ENCODE results near the gene TMEM203. TPM values are rescaled to one million over a fixed set of nuclear protein-coding genes. Genes with fewer than 3 reads are reported as not detected.

TMEM203 gene
- total and polyA plus RNA-seq, 2 of the 4 experiments (the other 2 are of a cell fraction): 18.8 to 40.6 TPM

DNA sequence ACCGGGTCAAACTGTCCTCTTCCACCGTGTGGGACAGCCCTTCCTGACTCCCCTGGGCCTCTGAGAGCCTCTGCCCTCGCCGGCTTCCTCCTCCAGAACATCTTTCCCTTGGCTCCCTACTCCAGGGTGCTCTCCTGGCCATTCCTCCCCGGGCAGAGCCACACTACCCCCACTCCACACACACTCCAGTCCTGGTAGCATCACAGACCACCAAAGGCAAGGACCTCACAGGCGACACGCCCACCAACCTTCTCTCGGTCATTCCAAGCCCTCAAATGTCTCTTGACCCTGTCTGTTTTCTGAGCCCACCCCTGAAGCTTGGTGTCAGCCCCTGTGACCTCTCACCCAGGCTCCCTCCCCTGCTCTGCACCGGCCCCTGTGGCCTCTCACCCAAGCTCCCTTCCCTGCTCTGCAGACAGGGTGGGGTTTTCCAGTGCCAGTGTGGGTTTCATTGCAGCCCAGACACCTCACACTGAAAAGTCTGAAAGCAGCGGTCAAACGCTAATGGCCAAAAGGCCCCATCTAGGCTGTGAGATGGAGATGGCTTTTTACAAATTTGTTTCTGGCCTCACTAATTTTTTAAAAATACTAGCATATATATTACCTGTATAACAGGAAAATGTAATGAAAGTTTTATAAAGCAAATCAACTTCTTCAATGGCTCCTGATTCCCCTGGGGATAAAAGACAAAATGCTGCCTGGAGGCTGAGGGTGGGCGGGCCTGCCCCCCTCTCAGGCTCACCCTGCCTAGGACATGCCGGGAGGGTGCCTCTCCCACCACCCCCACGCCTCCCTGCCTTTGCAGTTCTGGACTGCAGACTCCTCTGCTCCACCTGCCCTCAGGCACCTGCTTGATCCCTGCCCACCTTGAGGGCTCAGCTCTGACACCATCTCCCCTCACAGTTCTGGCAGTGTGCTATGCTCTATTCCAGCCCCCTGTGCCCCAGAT lies 46.1 kb downstream of the TMEM203 start (continued):
- TF ChIP-seq, protein P1, sequence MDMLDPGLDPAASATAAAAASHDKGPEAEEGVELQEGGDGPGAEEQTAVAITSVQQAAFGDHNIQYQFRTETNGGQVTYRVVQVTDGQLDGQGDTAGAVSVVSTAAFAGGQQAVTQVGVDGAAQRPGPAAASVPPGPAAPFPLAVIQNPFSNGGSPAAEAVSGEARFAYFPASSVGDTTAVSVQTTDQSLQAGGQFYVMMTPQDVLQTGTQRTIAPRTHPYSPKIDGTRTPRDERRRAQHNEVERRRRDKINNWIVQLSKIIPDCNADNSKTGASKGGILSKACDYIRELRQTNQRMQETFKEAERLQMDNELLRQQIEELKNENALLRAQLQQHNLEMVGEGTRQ (IDR thresholded peaks at IDR 0.05; ENCODE audit: low read depth, low read length): no peak

DNA sequence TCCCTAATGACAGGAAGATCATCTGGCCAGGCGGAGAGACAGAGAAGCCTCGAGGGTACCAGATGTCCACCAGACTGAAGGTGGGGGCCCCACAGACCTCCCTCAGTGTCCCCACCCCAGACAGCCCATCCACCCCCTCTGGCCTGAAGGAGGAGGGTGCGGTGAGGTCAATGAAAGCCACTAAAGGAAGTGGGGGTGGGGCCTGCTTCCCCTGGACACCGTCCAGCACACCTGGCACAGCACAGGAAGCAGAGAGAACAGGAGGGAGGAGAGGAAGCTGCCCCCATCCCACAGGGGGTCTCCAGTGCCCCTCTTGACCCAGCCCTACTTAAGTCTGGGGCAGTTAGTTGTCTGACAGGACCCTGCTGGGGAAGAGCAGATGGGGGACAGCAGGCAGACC lies 46.8 kb downstream of the TMEM203 start:
- Histone ChIP-seq H2BK20ac (ENCODE audit: low read depth, low read length) (no peak overlapping the region), H3K14ac (replicated peaks; ENCODE audit: low read depth, low read length) (no peak overlapping the region), H3K4me2 (ENCODE audit: low read depth, low read length) (no peak overlapping the region), H2BK120ac (ENCODE audit: low read depth, low read length) (no peak overlapping the region), H2BK5ac (ENCODE audit: low read depth, low read length, poor library complexity, severe bottlenecking) (no peak overlapping the region), H3K27me3 (ENCODE audit: control insufficient read depth, insufficient read depth, low read length) (peaks cover 67% of the 10 kb centered on the region), H3K27ac (ENCODE audit: insufficient read depth, low read length) (no peak overlapping the region), H4K20me1 (ENCODE audit: insufficient read depth, low read length) (0 out of 2 replicates have a peak, but pooled peaks cover 5% of the 10 kb centered on the region), H2AK5ac (ENCODE audit: low read depth, low read length) (no peak overlapping the region), H3K36me3 (ENCODE audit: control insufficient read depth, insufficient read depth, low read length) (no peaks in the 10 kb centered on the region), H4K91ac (ENCODE audit: insufficient read depth, low read depth, low read length) (no peak overlapping the region), H3K18ac (ENCODE audit: low read depth, low read length) (no peak overlapping the region), H4K5ac (ENCODE audit: low read depth, low read length) (no peak overlapping the region), H3K9me1 (ENCODE audit: insufficient read depth, low read length) (no peaks in the 10 kb centered on the region), H3K56ac (ENCODE audit: extremely low read depth, insufficient read depth, low read length) (no peak overlapping the region), H4K8ac (ENCODE audit: low read depth in 2 of 2, low read length in 2 of 2) (no peak overlapping the region), H3K4me1 (ENCODE audit: control insufficient read depth, insufficient read depth, low read length) (peaks cover 2% of the 10 kb centered on the region; the same call in 1 of the 2 replicates), H3K23ac (ENCODE audit: low read depth, low read length) (no peak overlapping the region), H3K9me3 (ENCODE audit: control insufficient read depth, insufficient read depth, low read length) (no peaks in the 10 kb centered on the region), H2AFZ (replicated peaks; ENCODE audit: low read length, poor library complexity) (no peak overlapping the region), H2BK15ac (ENCODE audit: low read depth, low read length) (no peak overlapping the region), H3K9ac (ENCODE audit: low read depth, low read length) (no peak overlapping the region), H3K4me3 (ENCODE audit: insufficient read depth, low read depth, low read length) (no peak overlapping the region), H3K4ac (ENCODE audit: low read depth, low read length) (no peak overlapping the region), H3K79me1 (ENCODE audit: low read depth in 1 of 2, low read length in 2 of 2) (no peaks in the 10 kb centered on the region), H2AK9ac (replicated peaks; ENCODE audit: low read depth, low read length, poor library complexity) (no peak overlapping the region)
- TF ChIP-seq, protein P2, sequence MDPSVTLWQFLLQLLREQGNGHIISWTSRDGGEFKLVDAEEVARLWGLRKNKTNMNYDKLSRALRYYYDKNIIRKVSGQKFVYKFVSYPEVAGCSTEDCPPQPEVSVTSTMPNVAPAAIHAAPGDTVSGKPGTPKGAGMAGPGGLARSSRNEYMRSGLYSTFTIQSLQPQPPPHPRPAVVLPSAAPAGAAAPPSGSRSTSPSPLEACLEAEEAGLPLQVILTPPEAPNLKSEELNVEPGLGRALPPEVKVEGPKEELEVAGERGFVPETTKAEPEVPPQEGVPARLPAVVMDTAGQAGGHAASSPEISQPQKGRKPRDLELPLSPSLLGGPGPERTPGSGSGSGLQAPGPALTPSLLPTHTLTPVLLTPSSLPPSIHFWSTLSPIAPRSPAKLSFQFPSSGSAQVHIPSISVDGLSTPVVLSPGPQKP (IDR thresholded peaks at IDR 0.05; ENCODE audit: borderline replicate concordance, low read depth, low read length): no peak
- TF ChIP-seq CHD1 (IDR thresholded peaks at IDR 0.05; ENCODE audit: low read depth, low read length) (no peak), MAFK (IDR thresholded peaks at IDR 0.05; ENCODE audit: low read depth, low read length) (no peak), BHLHE40 (IDR thresholded peaks at IDR 0.05; ENCODE audit: low read depth, low read length) (no peak), SMC3 (IDR thresholded peaks at IDR 0.05; ENCODE audit: low read depth, low read length) (no peak), MAZ (IDR thresholded peaks at IDR 0.05; ENCODE audit: borderline replicate concordance, low read depth, low read length) (no peak), FOS (IDR thresholded peaks at IDR 0.05; ENCODE audit: low read depth, low read length) (no peak), CEBPB (IDR thresholded peaks at IDR 0.05; ENCODE audit: low read depth, low read length) (no peak)
- TF ChIP-seq, protein P3, sequence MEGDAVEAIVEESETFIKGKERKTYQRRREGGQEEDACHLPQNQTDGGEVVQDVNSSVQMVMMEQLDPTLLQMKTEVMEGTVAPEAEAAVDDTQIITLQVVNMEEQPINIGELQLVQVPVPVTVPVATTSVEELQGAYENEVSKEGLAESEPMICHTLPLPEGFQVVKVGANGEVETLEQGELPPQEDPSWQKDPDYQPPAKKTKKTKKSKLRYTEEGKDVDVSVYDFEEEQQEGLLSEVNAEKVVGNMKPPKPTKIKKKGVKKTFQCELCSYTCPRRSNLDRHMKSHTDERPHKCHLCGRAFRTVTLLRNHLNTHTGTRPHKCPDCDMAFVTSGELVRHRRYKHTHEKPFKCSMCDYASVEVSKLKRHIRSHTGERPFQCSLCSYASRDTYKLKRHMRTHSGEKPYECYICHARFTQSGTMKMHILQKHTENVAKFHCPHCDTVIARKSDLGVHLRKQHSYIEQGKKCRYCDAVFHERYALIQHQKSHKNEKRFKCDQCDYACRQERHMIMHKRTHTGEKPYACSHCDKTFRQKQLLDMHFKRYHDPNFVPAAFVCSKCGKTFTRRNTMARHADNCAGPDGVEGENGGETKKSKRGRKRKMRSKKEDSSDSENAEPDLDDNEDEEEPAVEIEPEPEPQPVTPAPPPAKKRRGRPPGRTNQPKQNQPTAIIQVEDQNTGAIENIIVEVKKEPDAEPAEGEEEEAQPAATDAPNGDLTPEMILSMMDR (conservative IDR thresholded peaks at IDR 0.05; ENCODE audit: low read depth, low read length): no peak
- in situ Hi-C loops (cut with MboI; ENCODE audit: low sequenced_read_pairs): no loop called here
- dilution Hi-C loops (cut with HindIII; ENCODE audit: low sequenced_read_pairs, unreplicated experiment): no loop called here
- BruUV-seq (replicated peaks): no TSS peak
- POLR2A ChIA-PET (ENCODE audit: unreplicated experiment): no interaction called here
- ATAC-seq (ENCODE audit: low read depth) (no peak), DNase-seq (no peak)
- CTCF ChIA-PET: no interaction called here
- intact Hi-C loops (cut with micrococcal nuclease): no loop called here
- no CpG with 5 or more reads among the region's 4 CpGs for WGBS, 2 experiments (ENCODE audit: extremely low coverage in 2 of 2, insufficient read length in 1 of 2)

Measured in IMR-90 (cell line).